Hematopoietic multipotent progenitor cell treated with erythropoietin and hydrocortisone succinate and interleukin-3 and kit ligand, for 8 days (in vitro differentiated cells): ENCODE results near the gene PGM5.

Experiments
- DNase-seq: peaks from one replicate; pipeline ENCODE4 v3.0.0-alpha.2; 2015

Gene PGM5

DNA sequence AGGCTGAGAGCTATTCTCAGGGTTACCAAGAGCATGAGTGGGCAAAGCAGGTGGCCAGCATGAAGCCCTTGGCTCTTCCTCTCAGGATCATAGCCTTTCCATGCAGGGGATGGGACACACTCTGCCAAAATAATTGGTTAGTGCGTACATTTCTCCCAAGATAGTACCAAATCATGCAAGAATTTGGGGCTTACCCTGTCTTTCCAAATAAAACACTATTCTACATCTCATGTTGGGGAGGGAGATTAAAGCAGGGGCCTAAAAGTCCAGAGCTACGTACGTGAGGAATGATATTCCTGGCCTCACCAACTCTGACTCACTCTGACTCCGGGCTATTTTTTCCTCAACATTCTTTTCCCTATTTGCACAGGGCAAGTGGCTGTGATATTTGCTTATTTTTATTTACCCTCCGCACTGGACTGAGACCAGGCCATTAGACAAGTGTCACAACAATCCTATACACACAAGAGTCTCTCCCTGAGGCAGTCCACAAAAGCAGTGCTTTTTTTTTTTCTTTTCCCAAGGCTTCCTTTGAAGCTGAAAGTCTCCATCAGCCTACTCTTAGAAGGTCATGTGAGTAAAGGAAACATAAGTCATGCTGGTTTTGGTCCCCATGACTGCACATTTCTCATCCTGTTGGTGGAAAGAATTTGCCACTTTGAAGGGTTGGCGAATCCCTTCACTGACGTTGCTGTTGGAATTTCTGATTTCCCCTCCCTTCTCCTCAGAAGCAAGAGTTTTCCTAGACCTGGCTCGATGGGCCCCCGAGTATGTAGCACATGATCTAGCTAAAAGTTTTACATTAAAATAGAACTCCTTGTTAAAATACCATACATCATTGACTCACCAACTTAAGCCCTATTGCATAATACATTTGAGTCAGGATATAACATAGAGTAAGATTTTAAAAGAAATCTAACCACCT lies 144.3 kb downstream of the PGM5 start:
- DNase-seq, result no peak

DNA sequence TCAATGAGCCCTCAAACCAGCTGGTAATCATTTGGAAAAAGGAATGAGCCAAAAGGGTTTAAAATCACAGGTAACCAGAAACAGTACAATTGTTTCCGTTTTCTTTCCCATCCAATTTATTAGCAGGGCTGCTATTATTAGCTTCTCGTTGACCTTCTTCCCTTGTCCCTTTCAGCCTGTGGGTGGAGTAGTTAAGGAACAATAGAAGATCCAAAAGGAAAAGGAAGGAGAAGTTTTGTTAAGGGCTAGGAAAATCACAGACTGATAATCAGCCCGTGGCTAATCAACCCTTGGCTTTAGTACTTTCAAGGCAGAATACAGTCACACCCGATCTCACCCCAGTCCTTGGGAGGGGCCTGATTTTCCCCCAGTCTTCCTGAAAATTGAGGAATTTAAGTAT lies 145.9 kb downstream of the PGM5 start:
- no peak for DNase-seq

DNA sequence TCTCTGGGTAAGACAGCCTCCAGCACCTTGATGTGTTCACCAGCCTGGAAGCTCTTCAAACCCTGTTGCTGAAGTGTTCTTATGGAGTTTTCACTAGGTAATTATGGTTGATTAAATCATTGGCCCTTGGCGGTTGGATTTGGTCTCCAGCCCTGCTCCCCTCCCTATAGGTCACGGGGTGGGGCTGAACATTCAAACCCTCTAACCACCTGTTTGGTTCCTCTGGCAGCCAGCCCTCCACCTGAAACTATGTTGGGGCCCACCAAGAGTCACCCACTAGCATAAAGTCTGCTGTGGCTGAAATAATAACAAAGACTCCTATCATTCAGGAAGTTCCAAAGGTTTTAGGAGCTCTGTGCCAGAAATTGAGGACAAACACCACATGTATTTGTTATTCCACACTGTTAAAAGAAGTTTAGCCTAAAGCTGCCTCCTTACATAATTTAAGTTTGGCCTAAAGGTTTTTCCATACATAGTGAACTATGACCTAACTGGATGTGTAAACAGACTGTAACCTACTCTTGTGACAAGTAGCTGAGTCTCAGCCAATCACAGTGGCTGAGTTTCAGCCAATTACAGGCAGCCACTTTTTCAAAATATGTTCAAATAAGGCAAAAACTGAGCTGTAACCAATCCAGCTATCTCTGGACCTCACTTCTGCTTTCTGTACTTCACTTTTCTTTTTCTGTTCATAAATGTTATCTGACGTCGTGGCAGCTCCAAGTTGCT lies 149.4 kb downstream of the PGM5 start:
- DNase-seq, result peak; percentile 4

DNA sequence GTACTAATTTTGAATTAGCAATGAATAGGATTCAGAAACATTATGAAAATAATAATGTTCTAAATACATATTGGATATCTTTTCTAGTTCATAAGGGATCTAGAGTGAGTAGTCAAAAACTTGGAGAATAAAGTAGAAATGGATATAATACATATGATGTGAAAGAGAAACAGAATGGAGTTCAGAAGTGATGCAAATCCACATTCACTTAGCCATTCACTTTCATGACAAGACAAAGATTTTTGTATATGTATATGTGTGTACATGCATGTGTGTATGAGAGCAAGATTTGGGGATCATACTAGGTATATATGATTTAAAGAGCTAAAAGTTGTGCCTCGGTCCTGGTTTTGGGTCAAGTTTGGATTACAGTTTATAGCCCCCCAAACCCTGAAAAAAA lies 150.1 kb downstream of the PGM5 start:
- DNase-seq, result no peak

DNA sequence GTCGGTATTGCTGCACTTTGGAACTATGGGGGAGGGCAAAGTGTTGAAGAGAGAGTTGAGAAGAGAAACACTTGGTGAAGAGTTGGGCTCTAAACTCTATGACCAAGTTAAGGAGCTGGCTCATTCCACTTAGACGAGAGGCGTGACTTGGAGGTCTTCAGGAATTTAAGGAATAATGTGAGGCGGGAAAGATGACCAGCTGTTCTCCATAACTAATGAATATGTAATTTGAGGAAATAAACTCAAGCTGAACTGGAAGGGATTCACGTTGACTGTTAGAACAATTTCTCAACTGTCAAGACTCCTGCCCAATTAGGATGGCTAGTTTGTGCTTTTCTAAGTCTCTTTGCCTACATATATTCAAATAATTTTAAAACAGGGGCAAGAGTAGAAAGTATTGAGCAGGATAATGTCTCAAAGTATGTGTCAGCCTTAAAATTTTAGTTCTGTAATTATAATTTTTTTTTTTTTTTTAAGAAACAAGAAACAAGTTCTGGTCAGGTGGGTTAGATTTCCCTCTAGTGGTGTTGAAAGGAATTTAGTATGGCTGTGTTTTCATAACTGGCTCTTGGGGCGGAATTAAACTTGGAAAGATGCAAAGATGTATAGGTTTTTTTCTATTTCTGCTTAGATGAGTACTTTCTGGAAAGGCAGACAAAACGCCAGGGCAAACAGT lies 150.9 kb downstream of the PGM5 start:
- peak; percentile 27 for DNase-seq

DNA sequence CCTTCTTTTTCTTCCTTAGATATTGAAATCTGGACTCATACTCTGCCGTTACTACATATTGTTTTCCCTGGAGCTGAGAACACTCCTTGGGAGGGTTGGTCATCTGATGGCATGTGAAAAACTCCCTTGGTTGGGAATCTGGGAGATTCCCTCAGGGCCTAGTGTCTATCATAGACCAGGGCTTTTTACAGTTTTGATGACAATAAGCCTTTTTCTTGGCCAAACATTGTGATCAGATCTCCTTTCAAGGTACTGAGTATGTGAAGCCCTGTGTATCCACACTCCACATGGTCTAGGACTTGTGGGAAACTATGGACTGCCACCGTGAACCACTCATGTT lies 151.4 kb downstream of the PGM5 start:
- DNase-seq, result no peak

DNA sequence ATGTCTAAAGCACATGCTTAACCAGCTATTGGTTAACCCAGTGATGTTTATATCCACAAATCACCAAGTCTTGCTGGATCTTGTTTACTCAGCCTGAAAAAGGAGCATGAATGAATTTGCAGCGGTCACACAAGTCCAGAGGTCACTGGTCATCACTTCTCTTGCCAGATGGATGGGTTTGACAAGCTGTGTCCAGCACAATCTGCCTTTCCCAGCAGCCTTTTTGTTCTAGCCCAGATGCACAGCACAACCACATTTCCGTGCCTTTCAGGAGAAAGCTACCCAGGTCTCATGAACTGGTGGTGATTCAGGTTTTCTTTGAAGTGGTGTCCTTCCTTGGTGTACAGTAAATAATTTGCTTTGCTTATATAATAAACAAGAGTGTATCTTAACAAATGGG lies 152.1 kb downstream of the PGM5 start:
- DNase-seq, result no peak

DNA sequence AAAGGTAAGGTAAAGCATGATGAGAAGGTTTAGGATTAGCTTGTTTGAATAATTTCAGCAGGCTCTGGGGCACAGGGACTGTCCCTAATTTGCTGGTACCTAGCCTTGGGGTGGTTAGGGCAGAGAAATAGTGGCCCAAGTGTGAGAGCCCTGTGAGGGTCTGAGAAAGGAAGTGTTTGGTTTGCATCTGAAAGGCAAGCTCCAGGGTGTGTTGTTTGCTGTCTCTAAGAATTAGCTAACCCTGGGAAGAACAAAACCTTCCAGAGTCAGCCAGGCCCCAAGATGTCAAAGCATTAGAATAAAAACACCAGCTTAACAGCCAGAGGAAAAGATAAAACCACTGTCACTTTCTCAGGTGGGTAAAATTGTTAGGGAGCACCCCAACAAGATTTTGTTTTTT lies 153.3 kb downstream of the PGM5 start:
- DNase-seq, result no peak

DNA sequence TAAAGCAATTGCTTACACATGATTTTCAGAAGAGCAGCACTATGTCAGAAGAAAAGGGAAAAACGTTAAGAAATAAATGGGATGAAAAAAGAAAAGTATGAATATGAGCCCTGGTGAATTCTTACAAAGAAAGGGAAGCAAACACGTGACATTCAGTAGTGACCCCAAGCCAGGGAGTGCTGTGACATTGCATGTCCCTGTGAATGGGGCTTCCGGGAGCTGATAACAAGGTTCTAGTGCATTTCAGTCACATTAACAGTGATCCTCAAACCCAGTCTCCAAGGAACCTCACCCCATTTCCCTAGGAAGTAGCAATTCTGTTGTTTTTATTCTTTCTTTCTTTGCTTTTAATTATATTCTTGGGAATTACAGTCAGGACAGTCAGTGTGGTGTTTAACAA lies 157.0 kb downstream of the PGM5 start:
- no peak for DNase-seq

DNA sequence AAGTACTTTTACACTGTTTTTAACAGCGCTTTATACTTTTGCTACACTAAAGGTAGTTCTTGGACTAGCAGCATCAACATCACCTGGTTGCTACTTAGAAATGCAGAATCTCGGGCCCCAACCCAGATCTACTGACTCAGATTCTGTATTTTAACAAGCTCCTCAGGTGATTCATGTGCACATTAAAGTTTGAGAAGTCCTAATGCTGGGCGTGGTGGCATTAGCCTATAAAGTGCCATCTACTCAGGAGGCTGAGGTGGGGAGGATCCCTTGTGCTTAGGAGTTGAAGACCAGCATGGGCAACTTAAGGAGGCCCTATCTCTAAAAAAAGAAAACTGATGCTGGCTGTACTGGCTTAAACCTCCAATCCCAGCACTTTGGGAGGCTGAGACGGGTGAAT lies 157.6 kb downstream of the PGM5 start:
- DNase-seq, result no peak

DNA sequence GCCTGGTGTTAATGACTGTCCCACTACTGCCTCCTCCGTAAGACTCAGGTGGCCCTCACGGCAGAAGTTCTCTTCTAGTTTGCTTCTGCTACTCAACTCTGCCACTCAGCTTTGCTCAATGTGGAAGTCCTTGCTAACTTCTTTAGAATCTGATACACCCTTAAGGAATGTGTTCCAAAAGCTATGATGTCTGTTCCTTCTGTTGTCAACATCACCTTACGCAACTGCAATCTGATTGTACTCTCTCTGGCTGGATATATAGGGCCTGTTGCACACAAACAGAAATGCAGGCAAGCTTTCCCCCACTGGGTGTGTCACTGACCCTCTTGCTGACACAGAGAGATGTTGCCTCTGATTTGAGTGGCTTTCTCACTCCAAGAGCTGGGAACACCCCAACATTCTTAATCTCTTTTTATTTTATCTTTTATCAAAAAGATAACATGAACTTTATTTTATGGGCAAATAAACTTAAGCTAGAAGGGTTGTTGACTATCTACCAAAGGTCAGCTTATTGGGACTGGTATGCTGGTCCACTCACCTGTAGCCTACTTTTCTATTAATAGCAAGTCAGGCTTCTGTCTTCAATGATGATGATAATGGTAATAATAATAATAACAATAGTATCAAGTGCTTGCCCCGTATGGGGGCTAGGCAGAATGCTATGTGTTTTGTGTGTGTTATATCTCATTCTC lies 159.1 kb downstream of the PGM5 start:
- DNase-seq, result no peak

DNA sequence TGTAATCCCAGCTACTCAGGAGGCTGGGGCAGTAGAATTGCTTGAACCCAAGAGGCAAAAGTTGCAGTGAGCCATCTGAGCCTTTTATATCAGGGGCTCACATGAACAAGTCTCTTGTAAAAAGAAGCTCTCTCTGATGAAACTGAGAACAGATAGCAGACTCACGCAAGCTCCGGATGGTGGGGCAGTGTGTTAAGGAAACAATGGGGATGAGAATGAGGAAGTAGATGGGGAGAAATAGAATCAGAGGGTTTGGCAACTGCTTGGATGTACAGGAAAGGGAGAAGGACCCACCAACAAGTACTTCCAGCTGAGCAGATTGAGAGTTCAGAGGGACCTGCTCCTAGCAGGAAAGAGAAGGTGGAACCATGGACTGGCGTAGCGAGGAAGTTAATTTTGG lies 165.7 kb downstream of the PGM5 start:
- DNase-seq, result peak; percentile 6

DNA sequence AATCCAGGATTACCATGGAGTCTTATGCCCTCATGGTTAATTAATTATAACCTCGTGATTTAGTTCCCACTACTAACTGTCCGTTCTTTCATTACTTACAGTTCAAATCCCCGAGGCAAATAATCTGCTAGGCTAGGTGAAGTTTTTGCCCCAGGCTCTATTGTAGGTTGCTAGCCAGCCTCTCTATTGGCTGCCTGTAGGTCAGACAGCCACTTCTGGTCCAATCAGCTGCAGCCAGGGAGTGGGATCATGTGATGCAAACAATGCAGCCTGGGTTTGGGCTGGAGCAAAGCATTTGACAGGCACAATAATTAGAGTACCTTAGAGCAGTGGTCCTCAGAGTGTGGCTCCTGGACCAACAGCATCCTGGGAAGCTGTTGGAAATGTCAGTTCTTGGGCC lies 166.5 kb downstream of the PGM5 start:
- DNase-seq, result no peak

DNA sequence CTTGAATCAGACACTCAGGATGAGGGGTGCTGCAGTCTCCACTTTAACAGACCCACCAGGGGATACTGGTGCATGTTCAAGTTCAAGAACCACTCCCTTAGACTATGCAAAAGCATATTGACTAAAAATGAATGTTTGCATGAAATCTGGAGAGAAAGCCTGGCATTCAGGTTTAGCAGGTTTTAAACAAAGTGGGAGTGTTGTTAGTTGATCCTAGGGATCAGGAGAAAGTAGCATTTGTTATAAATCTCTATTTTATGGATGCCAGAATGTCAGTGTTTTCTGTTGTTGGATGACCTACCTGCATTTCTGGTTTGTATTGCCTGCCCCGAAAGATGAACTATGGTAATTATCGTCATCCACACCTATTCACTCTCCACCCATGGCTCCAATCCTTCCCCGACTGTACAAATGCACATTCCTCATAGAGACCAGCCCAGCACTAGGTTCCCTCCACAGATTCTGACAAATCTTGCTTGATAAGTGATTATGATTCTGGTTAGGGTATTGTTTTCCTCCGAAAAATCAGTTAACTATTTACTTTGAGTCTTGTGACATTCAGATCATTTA lies 167.0 kb downstream of the PGM5 start:
- DNase-seq, result no peak

DNA sequence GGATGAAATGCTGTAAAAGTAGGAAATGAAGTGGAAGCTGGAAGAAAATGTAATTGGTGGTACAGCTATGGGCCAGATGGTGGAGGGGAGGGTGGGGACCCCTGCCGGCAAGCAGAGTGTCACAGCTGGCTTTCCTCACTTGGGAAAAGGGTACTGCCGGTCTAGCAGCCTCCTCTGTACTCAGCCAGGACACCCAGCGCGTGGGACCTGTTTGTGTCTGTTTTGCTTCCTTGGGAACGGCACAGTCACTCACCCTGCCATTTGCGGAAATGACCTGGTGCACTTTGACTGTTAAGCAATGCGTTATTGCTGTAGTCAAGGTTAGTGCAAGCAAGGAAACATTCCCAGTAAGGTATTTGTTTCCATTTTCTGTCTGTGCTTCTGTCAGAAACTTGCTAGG lies 174.2 kb downstream of the PGM5 start:
- no peak for DNase-seq

DNA sequence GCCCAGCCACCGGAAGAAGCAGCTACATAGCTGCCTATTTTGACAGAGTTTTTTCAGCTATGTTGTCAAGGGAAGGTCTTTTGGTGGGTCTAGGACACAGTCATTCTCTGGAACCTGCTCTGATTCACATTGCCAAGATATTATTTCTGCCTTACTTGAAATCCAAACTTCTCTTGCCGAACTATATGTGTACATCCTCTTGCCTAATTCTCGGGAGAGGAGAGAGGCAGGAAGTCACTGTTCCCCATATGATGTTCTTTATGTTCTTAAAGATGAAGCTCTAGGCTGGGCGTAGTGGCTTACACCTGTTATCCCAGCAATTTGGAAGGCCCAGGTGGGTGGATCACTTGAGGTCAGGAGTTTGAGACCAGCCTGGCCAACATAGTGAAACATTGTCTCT lies 175.7 kb downstream of the PGM5 start:
- no peak for DNase-seq

DNA sequence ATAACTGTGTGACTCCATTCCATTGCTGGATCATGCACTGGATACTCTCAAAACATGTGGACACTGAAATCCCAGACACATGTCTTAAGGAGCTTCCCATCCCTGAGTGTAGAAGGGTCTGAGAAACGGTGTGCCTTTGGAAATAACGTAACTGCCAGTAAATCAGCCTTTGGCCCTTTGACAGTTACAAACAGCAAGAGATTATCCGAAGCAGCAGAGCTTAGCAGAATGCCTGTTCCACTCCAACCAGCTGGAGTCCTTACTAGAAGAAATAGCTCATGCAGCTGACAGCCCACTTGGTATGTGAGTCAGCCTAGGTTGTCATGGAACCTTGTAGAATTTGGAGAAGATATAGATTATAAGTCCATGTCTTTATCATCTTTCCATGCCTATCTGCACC lies 177.3 kb downstream of the PGM5 start:
- DNase-seq, result no peak

DNA sequence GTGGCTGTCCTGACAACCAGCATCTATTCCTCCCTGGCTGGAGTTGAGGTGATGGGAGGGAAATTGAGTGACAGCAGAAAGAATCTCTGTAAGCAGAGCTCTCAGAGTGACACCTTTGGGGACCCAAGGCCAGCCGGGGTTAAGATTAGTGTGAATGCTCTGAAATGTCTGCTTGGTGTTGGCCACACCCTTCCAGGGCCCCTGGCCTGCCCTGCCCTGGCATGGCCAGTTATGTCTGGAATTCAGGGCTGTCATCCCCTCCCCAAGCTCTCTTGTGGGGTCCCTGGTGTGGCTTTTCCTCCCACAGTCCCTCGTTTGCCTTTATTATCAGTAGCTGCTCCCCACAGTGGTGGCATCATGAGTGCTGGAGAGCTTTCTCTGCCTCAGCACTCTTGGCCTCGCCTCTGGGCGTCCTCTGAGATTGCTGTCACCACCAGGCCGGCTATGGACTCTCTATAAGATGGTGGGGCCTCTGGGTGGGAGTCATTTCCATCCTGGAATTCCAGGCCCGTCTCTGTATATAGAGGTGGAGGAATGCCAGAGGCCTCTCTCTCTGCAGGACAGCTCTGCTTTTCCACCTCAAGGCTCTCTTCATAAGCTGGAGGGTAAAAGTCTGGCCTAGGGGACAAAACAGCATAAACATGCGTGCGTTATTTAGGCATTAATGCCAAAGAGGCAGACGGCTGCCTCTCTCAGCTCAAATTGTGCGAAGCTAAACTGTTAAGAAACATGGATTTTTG lies 180.6 kb downstream of the PGM5 start:
- no peak for DNase-seq

DNA sequence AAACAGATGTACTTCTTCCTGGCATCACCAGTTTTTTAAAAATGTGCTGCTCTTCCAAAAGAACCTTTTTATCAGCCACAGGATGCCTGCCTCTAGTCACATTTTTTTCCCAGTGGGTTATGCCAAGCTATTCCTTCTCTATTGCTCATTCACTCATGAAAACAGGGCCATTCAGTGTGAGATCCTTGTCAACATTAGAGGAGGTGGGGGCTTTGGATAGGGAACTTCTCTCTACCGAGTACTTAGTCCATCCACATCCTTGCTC lies 181.1 kb downstream of the PGM5 start:
- no peak for DNase-seq

DNA sequence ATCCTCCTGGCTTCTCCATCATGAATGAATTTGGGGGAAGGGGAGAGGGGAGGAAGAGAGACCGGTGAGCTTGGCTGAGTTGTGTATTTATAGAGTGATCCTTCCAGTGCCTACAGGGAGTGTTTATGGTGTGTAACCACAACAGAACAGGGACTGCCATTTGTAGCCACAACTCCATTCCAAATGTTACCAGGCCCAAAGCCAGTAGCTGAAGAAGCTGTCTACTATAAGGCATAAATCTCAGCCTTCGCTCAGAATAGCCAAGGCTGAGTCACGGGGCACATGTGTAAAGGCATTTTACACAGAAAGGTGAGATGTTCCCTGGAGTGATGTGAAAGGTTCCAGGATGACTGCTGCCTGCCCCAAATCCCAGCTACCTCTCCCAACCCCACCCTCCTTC lies 181.8 kb downstream of the PGM5 start:
- no peak for DNase-seq

DNA sequence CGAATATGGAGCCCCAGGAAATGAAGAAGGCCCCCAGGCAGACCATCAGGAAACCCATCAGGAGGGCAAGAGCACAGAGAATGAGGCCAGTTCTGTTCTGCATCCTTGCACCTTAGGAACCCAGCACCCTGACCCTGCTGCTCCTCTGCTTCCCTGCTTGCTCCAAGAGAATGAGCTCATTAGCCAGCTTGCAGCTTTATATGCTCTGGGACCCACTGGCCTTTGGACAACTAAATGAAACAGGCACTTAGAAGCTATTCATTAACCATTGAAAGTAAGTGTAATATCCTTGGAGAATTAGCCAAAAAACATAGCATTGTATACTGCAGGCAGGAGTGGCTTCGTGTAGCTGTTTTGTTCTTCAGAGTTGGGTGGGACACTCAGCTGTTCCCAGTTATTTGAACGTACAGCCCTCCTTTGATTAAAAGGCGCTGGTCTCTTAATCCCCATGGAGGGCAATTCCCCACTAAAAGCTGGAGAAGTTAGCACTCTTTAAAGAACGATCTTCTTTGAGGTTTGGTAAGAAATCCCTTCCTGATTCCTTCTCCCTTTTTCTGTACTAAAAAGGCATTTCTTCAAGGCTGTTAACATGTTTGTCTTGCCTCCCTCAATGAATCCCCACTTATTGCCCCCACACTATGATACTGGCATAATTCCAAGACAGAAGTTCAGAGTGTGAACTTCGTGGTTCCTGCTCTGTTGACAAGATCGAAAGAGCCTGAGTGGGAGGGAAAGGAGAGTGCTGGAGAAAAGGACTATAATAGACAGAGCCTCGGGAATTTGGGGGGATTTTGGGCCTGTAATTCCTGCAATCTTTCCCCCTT lies 184.5 kb downstream of the PGM5 start, which contains the start of gene TMEM252:
TMEM252 (minus strand) TSS at position 172 of the 824 bp plus-strand sequence; CDS start at position 103, 69 bp downstream.
- no peak for DNase-seq
